Skin epidermis (tissue), 12 donors: ENCODE measurements around the gene KLK7.
"Not testable (repeated sequence)": the region's sequence is repeated elsewhere in the genome, so short reads cannot be mapped to it uniquely, and the experiment has no call there.

Experiments used
- H3K27ac ChIP-seq, 21 experiments: fragments of 200-600 bp; sonication (generic) in 11 of 21; one replicate each; pipeline ENCODE4 v1.5.0; 2020; ENCODE audit warnings: mild to moderate bottlenecking in 3 of 21, inconsistent platforms in 2 of 21, moderate library complexity in 2 of 21
- H3K4me3 ChIP-seq, 7 experiments: fragments of 200-600 bp; sonication (generic) in 2 of 7; one replicate each; pipeline ENCODE4 v1.5.0; 2020; ENCODE audit warnings: inconsistent platforms in 2 of 7, mild to moderate bottlenecking in 2 of 7, moderate library complexity in 1 of 7

Gene KLK7

GRCh38 chr19:50982186-50982585 is 1.5 kb downstream of the KLK7 start:
- H3K4me3 ChIP-seq, result peak overlapping the region in 2 of 7 experiments; percentile 0 to 22

DNA sequence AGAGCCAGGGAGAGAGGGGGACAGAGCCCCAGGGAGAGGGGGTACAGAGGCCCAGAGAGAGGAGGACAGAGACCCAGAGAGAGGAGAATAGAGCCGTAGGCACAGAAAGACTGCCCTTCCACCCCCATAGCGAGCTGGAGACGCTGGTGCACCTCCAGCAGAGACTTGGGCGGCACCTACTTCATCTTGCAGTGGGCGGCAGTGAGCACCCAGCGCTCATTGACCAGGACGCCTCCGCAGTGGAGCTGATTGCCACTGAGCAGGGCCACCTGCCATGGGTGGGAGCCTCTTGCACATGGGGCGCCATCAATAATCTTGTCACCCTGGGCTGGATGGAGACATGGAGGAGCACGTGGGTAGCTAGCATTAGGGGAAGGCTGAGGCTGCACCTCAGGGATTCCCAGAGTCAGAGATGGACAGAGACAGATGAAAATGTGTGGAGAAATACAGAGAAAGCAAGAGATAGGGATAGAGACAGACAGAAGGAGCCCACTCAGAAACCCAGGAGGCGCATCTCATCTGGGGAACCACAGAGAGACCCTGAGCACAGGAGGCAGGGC is 2.0 kb downstream of the KLK7 start:
- H3K27ac ChIP-seq, result peak overlapping the region in 1 of 21 experiments; percentile 16
- H3K4me3 ChIP-seq, result peak overlapping the region in 2 of 7 experiments; percentile 0 to 22

More at GRCh38 chr19:50982186-50982585, 1.5 kb downstream of the KLK7 start:
- peak overlapping the region in 1 of 21 experiments; percentile 16 for H3K27ac ChIP-seq

GRCh38 chr19:50980208-50980607 is 3.5 kb downstream of the KLK7 start:
- Histone ChIP-seq H3K4me3 (no peak overlapping the region), H3K27ac (no peak overlapping the region)

DNA sequence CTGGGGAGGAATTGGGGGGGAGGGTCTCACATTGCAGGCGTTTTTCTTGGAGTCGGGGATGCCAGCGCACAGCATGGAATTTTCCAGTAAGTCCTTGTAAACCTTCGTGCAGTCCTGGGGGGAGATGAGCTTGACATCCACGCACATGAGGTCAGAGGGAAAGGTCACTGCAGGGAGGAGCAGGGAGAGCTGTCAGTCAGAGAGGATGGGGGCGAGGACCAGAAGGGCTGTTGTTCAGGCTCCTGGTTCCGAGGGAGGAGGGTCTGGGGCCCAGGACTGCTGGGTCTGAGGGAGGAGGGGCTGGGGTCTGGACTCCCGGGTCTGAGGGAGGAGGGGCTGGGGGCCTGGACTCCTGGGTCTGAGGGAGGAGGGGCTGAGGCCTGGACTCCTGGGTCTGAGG is 4.0 kb downstream of the KLK7 start:
- Histone ChIP-seq H3K27ac (no peak overlapping the region), H3K4me3 (no peak overlapping the region)

DNA sequence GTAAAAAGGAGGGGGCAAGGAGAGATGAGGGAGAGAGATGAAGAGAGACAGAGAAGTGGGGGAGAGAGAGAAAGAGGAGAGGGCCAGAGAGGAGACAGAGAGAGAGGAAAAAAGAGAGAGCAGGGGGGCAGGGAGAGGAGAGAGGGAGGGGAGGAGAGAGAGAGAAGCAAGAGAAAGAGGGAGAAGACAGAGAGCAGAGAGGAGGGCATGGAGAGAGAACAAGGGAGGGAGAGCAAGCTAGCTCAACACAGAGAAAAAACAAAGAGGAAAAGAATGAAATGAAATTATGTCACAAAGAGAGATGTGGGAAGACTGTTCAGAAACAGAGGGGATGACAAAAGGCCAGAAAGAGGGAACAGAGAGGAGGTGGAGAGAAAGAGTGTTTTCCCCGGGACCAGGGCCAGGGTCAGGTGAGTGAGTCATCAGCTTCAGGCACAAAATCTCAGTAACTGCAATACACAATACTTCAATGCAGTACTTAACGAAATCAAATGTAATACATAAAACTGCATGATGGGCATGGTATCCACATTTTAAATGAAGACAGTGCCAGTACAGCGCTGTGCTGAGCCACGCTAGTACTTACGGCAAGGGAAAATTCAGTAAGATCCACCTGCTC is 4.8 kb downstream of the KLK7 start:
- Histone ChIP-seq H3K27ac (no peak overlapping the region), H3K4me3 (no peak overlapping the region)

DNA sequence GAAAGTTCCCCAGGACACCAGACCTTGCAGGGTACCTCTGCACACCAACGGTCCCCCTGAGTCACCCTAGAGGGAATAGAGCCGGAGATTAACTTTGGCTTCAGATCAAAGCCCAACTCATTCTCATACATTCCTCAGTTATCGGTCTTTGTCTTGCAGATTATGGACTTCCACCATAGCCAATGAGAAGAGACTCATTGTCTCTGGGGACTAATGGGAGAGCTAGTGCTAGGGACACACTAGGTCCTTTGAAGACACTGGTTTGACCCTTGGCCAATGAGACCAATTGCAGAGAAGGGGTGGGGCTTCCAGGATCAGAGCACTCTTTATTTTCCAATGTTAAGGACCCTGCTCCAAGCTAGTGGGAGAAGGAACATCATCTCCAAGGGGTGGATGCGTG is 6.1 kb downstream of the KLK7 start:
- Histone ChIP-seq H3K4me3 (no peak overlapping the region), H3K27ac (no peak overlapping the region)

GRCh38 chr19:50975766-50976165 is 8.0 kb downstream of the KLK7 start:
- no peak overlapping the region for H3K27ac ChIP-seq
- no peak overlapping the region for H3K4me3 ChIP-seq

- H3K27ac ChIP-seq, result no peak overlapping the region
- no peak overlapping the region for H3K4me3 ChIP-seq
These were observed 8.8 kb downstream of the KLK7 start for GRCh38 chr19:50974702-50975556.

DNA sequence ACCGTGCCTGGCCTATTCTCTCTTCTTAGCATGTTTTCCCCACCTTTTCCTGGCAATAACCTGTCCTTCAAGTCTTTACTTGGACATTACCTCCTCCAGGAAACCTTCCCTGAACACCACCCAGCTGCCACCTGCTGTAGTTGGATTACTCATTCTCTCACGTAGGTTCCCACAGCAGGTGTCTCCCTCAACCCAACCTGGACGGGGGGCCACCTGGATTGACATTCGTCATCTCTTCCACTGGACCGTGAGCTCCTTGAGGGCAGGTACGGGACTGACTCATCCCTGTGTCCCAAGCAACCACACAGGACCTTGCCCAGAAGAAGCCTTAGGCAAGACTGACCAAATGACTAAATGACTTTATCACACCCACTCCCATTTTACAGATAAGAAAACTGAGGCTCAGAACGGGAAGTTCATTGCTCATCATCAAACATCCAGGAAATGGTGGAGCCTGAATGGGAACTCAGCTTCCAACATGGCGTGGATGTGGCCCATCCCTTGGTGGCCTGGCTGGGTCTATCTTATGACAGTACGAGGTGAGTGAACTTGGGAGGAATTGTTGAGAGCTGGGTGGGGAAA is 10.8 kb downstream of the KLK7 start:
- Histone ChIP-seq H3K4me3 (no peak overlapping the region), H3K27ac (peak overlapping the region in 1 of 21 experiments; percentile 30)

- peak overlapping the region in 1 of 21 experiments; percentile 46 for H3K27ac ChIP-seq
- H3K4me3 ChIP-seq, result not testable (repeated sequence)
These were observed 13.9 kb downstream of the KLK7 start for GRCh38 chr19:50969810-50970209.

- Histone ChIP-seq H3K27ac (peak within 1 kb of the TSS in 4 of 21 experiments; percentile 14 to 57 (median 20)), H3K4me3 (no peak within 1 kb of the TSS)
These were observed 14.3 kb downstream of the KLK7 start, which contains the start of gene KLK6 for GRCh38 chr19:50969413-50969760. KLK6 (minus strand) TSS chr19:50969591; CDS start chr19:50968104, 1,487 bp downstream.

DNA sequence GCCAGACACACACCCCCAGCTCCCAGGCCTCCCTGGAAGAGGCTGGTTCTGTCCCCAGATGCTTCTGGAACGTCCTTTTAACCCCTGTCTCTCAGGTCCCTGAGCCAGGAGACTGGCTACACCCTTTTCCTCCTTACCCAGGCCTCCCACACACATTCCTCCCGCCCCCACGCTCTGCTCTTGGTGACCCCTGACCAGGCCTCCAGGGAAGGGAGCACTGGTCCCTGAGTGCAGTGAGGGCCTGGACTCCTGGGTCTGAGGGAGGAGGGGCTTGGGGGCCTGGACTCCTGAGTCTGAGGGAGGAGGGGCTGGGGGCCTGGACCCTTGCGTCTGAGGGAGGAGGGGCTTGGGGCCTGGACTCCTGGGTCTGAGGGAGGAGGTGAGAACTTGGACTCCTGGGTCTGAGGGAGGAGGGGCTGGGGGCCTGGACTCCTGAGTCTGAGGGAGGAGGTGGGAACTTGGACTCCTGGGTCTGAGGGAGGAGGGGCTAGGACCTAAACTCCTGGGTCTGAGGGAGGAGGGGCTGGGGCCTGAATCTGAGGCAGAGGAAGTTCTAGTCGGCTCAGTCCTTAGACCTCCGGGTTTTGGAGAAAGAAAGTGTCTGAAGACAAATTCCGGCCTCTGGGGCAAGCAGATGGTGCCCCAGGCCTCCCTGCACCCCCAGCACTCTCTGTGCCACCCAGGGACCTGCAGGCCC is 14.9 kb downstream of the KLK7 start:
- peak overlapping the region in 4 of 21 experiments; percentile 14 to 57 (median 20) for H3K27ac ChIP-seq
- H3K4me3 ChIP-seq, result no peak overlapping the region

DNA sequence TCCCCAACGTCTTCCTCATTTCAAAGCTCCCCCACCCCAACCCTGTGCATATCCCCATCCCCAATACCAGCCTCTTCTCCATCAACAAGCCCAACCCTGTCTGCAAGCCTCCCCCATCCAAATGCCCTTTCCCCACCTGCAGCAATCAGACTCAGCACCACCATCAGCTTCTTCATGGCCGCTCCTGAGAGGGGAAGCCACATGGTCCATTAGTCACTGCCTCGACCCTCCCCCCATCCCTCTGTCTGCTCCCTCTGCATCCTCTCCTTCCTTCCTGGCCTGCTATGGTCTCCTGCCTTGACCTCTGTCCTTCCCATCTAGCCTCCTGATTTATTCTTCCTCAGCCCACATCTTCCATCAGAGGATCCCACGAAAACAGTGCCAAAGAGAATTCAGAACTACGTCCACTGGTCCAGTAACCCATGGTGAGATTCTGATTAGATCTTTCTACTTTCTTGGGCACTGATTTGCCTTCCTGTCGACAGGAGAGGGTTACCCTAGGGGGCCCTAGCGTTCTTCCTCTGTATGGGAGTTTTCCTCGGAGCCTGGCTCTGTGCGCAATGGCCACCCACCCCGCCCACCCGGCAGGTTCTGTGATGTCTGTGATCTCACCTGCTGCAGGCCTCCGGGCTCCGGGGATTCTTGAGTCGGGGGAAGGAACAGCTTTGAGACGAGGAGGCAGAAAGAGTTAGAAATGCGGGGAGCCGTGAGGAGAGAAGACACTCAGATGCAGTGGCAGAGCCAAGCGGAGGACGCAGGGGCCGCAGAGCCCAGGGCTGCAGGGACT is 15.6 kb downstream of the KLK7 start:
- Histone ChIP-seq H3K4me3 (no peak overlapping the region), H3K27ac (peak overlapping the region in 2 of 21 experiments; percentile 24 to 57)

DNA sequence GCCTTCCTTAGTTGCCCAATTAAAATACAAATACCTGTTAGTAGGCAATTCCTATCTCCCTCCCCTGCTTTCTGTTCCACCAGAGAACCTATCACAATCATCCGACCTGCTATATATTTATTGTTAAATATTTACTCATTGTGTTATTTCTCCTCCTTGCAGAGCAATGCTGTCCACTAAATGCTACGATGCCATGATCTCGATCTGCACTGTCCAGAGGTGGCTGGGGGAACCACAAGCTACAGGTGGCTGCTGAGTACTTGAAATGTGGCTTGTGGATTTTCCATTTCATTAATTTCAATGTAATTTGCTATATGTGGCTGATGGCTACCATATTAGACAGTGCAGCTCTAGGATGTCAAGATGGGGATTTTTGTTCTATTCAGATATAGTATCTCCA is 19.5 kb downstream of the KLK7 start:
- no peak overlapping the region for H3K27ac ChIP-seq
- no peak overlapping the region for H3K4me3 ChIP-seq

GRCh38 chr19:50963381-50963780 is 20.3 kb downstream of the KLK7 start:
- no peak overlapping the region for H3K4me3 ChIP-seq
- no peak overlapping the region for H3K27ac ChIP-seq

GRCh38 chr19:50962245-50962644 is 21.5 kb downstream of the KLK7 start:
- no peak overlapping the region for H3K27ac ChIP-seq

DNA sequence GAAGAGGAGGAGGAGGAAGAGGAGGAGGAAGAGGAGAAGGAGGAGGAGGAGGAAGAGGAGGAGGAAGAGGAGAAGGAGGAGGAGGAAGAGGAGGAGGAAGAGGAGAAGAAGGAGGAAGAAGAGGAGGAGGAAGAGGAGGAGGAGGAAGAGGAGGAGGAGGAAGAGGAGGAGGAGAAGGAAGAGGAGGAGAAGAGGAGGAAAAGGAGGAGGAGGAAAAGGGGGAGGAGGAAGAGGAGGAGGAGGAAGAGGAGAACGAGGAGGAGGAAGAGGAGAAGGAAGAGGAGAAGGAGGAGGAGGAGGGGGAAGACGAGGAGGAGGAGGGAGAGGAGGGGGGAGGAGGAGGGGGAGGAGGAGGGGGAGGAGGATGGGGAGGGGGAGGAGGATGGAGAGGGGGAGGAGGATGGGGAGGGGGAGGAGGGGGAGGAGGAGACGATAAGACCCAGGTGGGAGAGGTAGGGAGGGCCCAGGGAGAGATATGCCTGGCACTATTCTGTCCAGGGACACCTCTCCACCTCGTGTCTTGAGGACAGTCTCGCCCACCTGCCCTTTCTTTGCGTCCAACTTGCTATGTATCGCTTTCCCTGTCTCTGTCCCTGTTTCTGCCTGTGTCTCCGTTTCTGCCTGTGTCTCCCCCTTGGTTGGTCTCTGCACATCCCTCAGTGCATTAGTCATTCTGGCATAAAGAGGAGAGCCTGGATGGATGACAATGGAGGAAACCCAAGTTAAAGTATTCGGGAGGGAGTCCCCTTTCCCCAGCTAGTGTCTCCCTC is 23.8 kb downstream of the KLK7 start:
- Histone ChIP-seq H3K4me3 (no peak overlapping the region), H3K27ac (no peak overlapping the region)

More at GRCh38 chr19:50962245-50962644, 21.5 kb downstream of the KLK7 start:
- H3K4me3 ChIP-seq, result no peak overlapping the region

- Histone ChIP-seq H3K27ac (no peak overlapping the region), H3K4me3 (no peak overlapping the region)
These were observed 26.1 kb downstream of the KLK7 start for GRCh38 chr19:50957587-50957986.
